Measurements from ENCODE around the gene TRIM25.
A peak's percentile ranks its signal among the peaks of the same experiment; 100 is the strongest.

Gene TRIM25

GRCh38 chr17:56908001-56908542, 5.8 kb downstream of the TRIM25 start:
- peak overlapping the region; percentile 43 for H3K4me2 ChIP-seq (ENCODE audit: low read depth, low read length, poor library complexity, severe bottlenecking)
- H2AFZ ChIP-seq (ENCODE audit: low read depth, low read length, severe bottlenecking) = no peak overlapping the region
- H3K9me2 ChIP-seq (replicated peaks; ENCODE audit: insufficient read depth, low read length) = no peaks in the 10 kb centered on the region
- no peak overlapping the region for H3K4me3 ChIP-seq (ENCODE audit: insufficient read depth, low read length, poor library complexity, severe bottlenecking)
- peaks cover 10% of the 10 kb centered on the region; the same call in 1 of the 2 replicates for H3K36me3 ChIP-seq (ENCODE audit: low read length)
- H3K9me3 ChIP-seq (ENCODE audit: insufficient read depth, low read length) = no peaks in the 10 kb centered on the region
- peak overlapping the region; percentile 48 for H3K27ac ChIP-seq (ENCODE audit: low read depth, low read length)
- no peaks in the 10 kb centered on the region for H4K20me1 ChIP-seq (ENCODE audit: low read depth, low read length)
- H3K27me3 ChIP-seq (ENCODE audit: low read length) = no peaks in the 10 kb centered on the region
- H3F3A ChIP-seq (ENCODE audit: insufficient read depth) = peaks cover 21% of the 10 kb centered on the region
- no peak for TF ChIP-seq EZH2phosphoT487 (conservative IDR thresholded peaks at IDR 0.05; ENCODE audit: low read length)
- TF ChIP-seq, protein P1, sequence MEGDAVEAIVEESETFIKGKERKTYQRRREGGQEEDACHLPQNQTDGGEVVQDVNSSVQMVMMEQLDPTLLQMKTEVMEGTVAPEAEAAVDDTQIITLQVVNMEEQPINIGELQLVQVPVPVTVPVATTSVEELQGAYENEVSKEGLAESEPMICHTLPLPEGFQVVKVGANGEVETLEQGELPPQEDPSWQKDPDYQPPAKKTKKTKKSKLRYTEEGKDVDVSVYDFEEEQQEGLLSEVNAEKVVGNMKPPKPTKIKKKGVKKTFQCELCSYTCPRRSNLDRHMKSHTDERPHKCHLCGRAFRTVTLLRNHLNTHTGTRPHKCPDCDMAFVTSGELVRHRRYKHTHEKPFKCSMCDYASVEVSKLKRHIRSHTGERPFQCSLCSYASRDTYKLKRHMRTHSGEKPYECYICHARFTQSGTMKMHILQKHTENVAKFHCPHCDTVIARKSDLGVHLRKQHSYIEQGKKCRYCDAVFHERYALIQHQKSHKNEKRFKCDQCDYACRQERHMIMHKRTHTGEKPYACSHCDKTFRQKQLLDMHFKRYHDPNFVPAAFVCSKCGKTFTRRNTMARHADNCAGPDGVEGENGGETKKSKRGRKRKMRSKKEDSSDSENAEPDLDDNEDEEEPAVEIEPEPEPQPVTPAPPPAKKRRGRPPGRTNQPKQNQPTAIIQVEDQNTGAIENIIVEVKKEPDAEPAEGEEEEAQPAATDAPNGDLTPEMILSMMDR (IDR thresholded peaks at IDR 0.05; ENCODE audit: insufficient read depth, low read length, poor library complexity, severe bottlenecking) = no peak
- peaks cover 33% of the 10 kb centered on the region for H3K79me2 ChIP-seq (ENCODE audit: insufficient read depth, low read length)
- peak overlapping the region; percentile 3; the same call in 1 of the 2 replicates for H3K9ac ChIP-seq (ENCODE audit: low read length)

- no peak overlapping the region for H3K9ac ChIP-seq (ENCODE audit: low read length)
- H4K20me1 ChIP-seq (ENCODE audit: low read depth, low read length) = no peaks in the 10 kb centered on the region
- no peak overlapping the region for H3K4me2 ChIP-seq (ENCODE audit: low read depth, low read length, poor library complexity, severe bottlenecking)
- no peaks in the 10 kb centered on the region for H3K9me2 ChIP-seq (replicated peaks; ENCODE audit: insufficient read depth, low read length)
- H3K27me3 ChIP-seq (ENCODE audit: low read length) = no peaks in the 10 kb centered on the region
- peaks cover 10% of the 10 kb centered on the region; the same call in 1 of the 2 replicates for H3K36me3 ChIP-seq (ENCODE audit: low read length)
- no peaks in the 10 kb centered on the region for H3K9me3 ChIP-seq (ENCODE audit: insufficient read depth, low read length)
- no peak overlapping the region for H2AFZ ChIP-seq (ENCODE audit: low read depth, low read length, severe bottlenecking)
- no peak overlapping the region for H3K27ac ChIP-seq (ENCODE audit: low read depth, low read length)
- H3K79me2 ChIP-seq (ENCODE audit: insufficient read depth, low read length) = no peaks in the 10 kb centered on the region
- TF ChIP-seq, protein P1 (IDR thresholded peaks at IDR 0.05; ENCODE audit: insufficient read depth, low read length, poor library complexity, severe bottlenecking) = no peak
- no peak for TF ChIP-seq EZH2phosphoT487 (conservative IDR thresholded peaks at IDR 0.05; ENCODE audit: low read length)
- peaks cover 14% of the 10 kb centered on the region for H3F3A ChIP-seq (ENCODE audit: insufficient read depth)
- no peak overlapping the region for H3K4me3 ChIP-seq (ENCODE audit: insufficient read depth, low read length, poor library complexity, severe bottlenecking)
Observed at GRCh38 chr17:56903560-56903959, 10.3 kb downstream of the TRIM25 start.

DNA sequence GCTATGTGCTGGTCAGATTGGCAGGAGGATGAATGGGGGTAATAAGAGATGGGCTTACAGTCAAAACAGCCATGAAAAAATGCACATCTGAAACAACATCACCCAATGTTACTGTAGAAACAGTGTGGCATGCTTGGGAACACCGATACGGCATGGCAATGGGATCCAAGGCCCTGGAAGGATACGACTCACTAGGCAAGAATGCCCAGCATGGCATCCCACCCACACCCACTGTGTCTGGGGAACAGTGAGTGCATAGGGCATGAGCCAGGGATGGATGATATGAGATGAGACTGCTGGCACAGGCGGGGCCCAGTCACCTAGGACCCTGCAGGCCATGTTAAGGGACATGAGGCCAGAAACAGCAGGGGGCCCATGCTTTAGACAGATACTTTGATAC, 11.5 kb downstream of the TRIM25 start:
- Histone ChIP-seq H4K20me1 (ENCODE audit: low read depth, low read length) (no peaks in the 10 kb centered on the region; the same call in 1 of the 2 replicates), H3K27ac (ENCODE audit: low read depth, low read length) (no peak overlapping the region), H3K9me2 (replicated peaks; ENCODE audit: insufficient read depth, low read length) (no peaks in the 10 kb centered on the region), H3F3A (ENCODE audit: insufficient read depth) (peaks cover 14% of the 10 kb centered on the region), H3K9ac (ENCODE audit: low read length) (no peak overlapping the region), H2AFZ (ENCODE audit: low read depth, low read length, severe bottlenecking) (no peak overlapping the region), H3K4me3 (ENCODE audit: insufficient read depth, low read length, poor library complexity, severe bottlenecking) (no peak overlapping the region), H3K27me3 (ENCODE audit: low read length) (no peaks in the 10 kb centered on the region), H3K9me3 (ENCODE audit: insufficient read depth, low read length) (no peaks in the 10 kb centered on the region), H3K36me3 (ENCODE audit: low read length) (peaks cover 6% of the 10 kb centered on the region; the same call in 1 of the 2 replicates), H3K79me2 (ENCODE audit: insufficient read depth, low read length) (no peaks in the 10 kb centered on the region), H3K4me2 (ENCODE audit: low read depth, low read length, poor library complexity, severe bottlenecking) (no peak overlapping the region)
- TF ChIP-seq, protein P1 (IDR thresholded peaks at IDR 0.05; ENCODE audit: insufficient read depth, low read length, poor library complexity, severe bottlenecking) = no peak
- no peak for TF ChIP-seq EZH2phosphoT487 (conservative IDR thresholded peaks at IDR 0.05; ENCODE audit: low read length)
